Neural crest cell (in vitro differentiated cells): ENCODE results near the gene NOTUM. TPM values are rescaled to one million over a fixed set of nuclear protein-coding genes. Genes with fewer than 3 reads are reported as not detected.

Experiments used
- DNase-seq: peaks from one replicate; pipeline ENCODE4 v3.0.0; 2021; ENCODE audit warnings: low read depth, mixed read lengths, low spot score
- H3K27ac Mint-ChIP-seq: one replicate; pipeline ENCODE4 v1.8.0; 2021; ENCODE audit warnings: mild to moderate bottlenecking, mixed read lengths; ENCODE audit not compliant: unreplicated experiment
- H3K27me3 Mint-ChIP-seq: 2 replicates; pipeline ENCODE4 v1.8.0; 2021; ENCODE audit warnings: low read depth, mild to moderate bottlenecking, mixed read lengths
- H3K36me3 Mint-ChIP-seq: 2 replicates; pipeline ENCODE4 v1.8.0; 2021; ENCODE audit warnings: low read depth, mild to moderate bottlenecking, mixed read lengths
- H3K4me1 Mint-ChIP-seq: 2 replicates; pipeline ENCODE4 v1.8.0; 2021; ENCODE audit warnings: mixed read lengths
- H3K4me3 Mint-ChIP-seq: one replicate; pipeline ENCODE4 v1.8.0; 2021; ENCODE audit warnings: mild to moderate bottlenecking, mixed read lengths
- H3K9me3 Mint-ChIP-seq: 2 replicates; pipeline ENCODE4 v1.8.0; 2021; ENCODE audit warnings: mixed read lengths
- total RNA-seq: library from RNA; stranded (reverse); gene quantifications from 2 replicates; pipeline ENCODE4 v1.2.1, GENCODE V29; 2021
- TF ChIP-seq, protein P1 (sequence below): fragments of 200-600 bp; sonication (generic); conservative IDR thresholded peaks from 2 replicates; pipeline ENCODE4 v1.5.0; 2021; ENCODE audit warnings: antibody characterized with exemption, mild to moderate bottlenecking

Gene NOTUM
- total RNA-seq, 1 donor from 2014 or later, result 6.3 TPM

GRCh38 chr17:81913394-81914102 lies 47.4 kb downstream of the NOTUM start:
- peak overlapping the region; percentile 86 for H3K4me3 Mint-ChIP-seq
- no peaks in the 10 kb centered on the region for H3K9me3 Mint-ChIP-seq
- DNase-seq, result no peak
- TF ChIP-seq, protein P1, sequence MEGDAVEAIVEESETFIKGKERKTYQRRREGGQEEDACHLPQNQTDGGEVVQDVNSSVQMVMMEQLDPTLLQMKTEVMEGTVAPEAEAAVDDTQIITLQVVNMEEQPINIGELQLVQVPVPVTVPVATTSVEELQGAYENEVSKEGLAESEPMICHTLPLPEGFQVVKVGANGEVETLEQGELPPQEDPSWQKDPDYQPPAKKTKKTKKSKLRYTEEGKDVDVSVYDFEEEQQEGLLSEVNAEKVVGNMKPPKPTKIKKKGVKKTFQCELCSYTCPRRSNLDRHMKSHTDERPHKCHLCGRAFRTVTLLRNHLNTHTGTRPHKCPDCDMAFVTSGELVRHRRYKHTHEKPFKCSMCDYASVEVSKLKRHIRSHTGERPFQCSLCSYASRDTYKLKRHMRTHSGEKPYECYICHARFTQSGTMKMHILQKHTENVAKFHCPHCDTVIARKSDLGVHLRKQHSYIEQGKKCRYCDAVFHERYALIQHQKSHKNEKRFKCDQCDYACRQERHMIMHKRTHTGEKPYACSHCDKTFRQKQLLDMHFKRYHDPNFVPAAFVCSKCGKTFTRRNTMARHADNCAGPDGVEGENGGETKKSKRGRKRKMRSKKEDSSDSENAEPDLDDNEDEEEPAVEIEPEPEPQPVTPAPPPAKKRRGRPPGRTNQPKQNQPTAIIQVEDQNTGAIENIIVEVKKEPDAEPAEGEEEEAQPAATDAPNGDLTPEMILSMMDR, result no peak
- peak overlapping the region; percentile 52 for H3K27ac Mint-ChIP-seq
- H3K4me1 Mint-ChIP-seq, result peaks cover 18% of the 10 kb centered on the region
- H3K36me3 Mint-ChIP-seq, result peaks cover 7% of the 10 kb centered on the region
- no peaks in the 10 kb centered on the region for H3K27me3 Mint-ChIP-seq

- H3K4me3 Mint-ChIP-seq, result peak overlapping the region; percentile 86
- peaks cover 18% of the 10 kb centered on the region for H3K4me1 Mint-ChIP-seq
- DNase-seq, result no peak
- TF ChIP-seq, protein P1, result no peak
- no peaks in the 10 kb centered on the region for H3K9me3 Mint-ChIP-seq
- H3K36me3 Mint-ChIP-seq, result peaks cover 7% of the 10 kb centered on the region
- no peaks in the 10 kb centered on the region for H3K27me3 Mint-ChIP-seq
- peak overlapping the region; percentile 62 for H3K27ac Mint-ChIP-seq
Measured at GRCh38 chr17:81912441-81913309, 48.3 kb downstream of the NOTUM start.

- Mint-ChIP-seq H3K4me1 (peaks cover 13% of the 10 kb centered on the region), H3K27ac (no peak overlapping the region), H3K36me3 (peaks cover 7% of the 10 kb centered on the region), H3K9me3 (no peaks in the 10 kb centered on the region), H3K4me3 (peak overlapping the region; percentile 86), H3K27me3 (no peaks in the 10 kb centered on the region)
- DNase-seq, result no peak
- TF ChIP-seq, protein P1, result no peak
Measured at GRCh38 chr17:81911969-81912368, 49.0 kb downstream of the NOTUM start.

DNA sequence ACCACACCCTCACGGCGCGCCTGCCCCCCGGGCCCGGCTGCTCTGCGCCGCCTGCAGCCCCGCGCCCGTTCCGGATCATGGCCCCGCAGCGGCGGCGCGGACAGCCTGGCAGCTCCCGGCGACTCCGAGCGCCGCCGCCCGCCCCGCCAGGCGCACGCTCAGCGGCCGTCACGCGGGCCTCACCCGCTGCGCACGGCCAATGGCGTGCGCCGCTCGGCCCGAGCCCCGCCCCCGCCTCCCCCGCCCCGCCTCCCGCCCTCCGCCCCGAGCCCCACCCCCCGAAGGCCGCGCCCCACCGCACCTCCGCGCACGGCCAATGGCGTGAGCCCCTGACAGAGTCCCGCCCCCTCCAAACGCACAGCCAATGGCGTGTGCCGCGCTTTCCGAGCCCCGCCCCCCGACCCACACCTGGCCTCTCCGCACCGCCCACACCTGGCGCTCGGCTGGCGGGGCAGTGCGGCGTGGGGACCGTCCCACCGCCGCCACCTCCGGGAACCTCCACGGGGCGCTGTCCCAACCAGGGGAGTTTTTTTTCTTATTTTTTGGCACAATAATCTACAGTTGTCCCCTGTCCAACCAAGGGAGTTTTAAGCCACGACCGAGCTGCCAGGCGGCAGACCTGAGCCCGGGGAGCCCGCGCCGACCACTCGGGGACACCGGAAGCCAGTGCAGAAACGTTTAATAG lies 49.6 kb downstream of the NOTUM start, which contains the start of gene PCYT2:
PCYT2 (minus strand) TSS at position 123 of the 685 bp plus-strand sequence; CDS start at position 79, 44 bp downstream.
- DNase-seq, result peak; percentile 76
- peak within 1 kb of the TSS; percentile 62 for H3K27ac Mint-ChIP-seq
- no peaks in the 10 kb centered on the region for H3K27me3 Mint-ChIP-seq
- H3K9me3 Mint-ChIP-seq, result no peaks in the 10 kb centered on the region
- H3K4me3 Mint-ChIP-seq, result peak within 1 kb of the TSS; percentile 96
- H3K36me3 Mint-ChIP-seq, result peaks cover 7% of the 10 kb centered on the region
- TF ChIP-seq, protein P1, result peak; percentile 38
- peaks cover 9% of the 10 kb centered on the region for H3K4me1 Mint-ChIP-seq

GRCh38 chr17:81910840-81911276 lies 50.1 kb downstream of the NOTUM start:
- TF ChIP-seq, protein P1, result no peak
- no peak overlapping the region for H3K27ac Mint-ChIP-seq
- H3K9me3 Mint-ChIP-seq, result no peaks in the 10 kb centered on the region
- DNase-seq, result no peak
- peaks cover 7% of the 10 kb centered on the region for H3K36me3 Mint-ChIP-seq
- peaks cover 9% of the 10 kb centered on the region for H3K4me1 Mint-ChIP-seq
- H3K4me3 Mint-ChIP-seq, result peak overlapping the region; percentile 96
- no peaks in the 10 kb centered on the region for H3K27me3 Mint-ChIP-seq
